Suppressor macrophage treated with lipopolysaccharide for 1 hour (primary cell): Measurements from ENCODE around the gene DZANK1.
"Not testable (repeated sequence)": the region's sequence is repeated elsewhere in the genome, so short reads cannot be mapped to it uniquely, and the experiment has no call there.

Experiments used
- DNase-seq, 3 donors: peaks; one replicate each; pipeline ENCODE4 v3.0.0-alpha.2; 2020 to 2022

DZANK1 gene

DNA sequence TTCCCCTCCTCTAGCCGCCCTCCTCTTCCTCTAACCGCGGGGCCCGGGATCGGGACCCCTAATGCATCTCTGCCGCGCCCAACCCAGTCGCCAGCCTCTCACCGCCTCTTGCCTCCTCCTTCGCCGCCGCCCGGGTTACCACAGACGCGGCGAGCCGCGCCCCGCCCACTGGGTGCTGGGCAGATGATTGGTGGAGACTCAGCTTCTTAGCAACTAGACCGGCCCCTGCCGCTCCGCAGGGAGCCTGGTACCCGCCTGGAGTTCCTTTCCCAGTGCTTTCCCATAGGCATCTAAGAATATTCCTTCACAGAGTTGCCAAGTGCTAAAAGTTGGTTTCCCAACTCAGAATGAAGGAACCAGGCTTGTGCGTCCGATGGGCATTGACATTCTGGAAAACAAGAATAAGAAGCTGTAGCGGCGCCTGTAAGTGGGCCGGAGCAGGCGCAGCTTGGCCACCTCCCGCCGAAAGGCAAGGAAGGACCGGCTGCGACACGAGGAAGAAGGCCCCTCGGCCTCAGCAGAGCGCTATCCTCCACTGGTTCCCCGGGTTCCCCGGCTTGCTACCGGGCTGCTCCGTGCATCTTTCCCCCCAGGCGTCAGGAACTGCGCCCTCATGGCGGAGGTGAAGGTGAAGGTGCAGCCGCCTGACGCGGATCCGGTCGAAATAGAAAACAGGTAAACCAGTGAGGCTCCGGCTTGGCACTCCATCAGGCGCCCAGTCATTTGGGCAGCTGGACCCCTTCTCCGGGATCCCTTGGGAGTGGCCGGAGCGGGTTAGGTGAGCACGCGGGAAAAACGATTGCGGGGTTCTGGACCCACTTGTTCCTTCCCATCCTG, at the start of gene DZANK1, which contains the start of gene POLR3F:
DZANK1 (minus strand) TSS at position 137 of the 837 bp plus-strand sequence. CDS start 1,672 bp downstream, outside the sequence.
POLR3F (plus strand) TSS at position 497 of the 837 bp plus-strand sequence; CDS start at position 614, 117 bp downstream.
- DNase-seq: peak; percentile 97 to 98 (median 97)

DNA sequence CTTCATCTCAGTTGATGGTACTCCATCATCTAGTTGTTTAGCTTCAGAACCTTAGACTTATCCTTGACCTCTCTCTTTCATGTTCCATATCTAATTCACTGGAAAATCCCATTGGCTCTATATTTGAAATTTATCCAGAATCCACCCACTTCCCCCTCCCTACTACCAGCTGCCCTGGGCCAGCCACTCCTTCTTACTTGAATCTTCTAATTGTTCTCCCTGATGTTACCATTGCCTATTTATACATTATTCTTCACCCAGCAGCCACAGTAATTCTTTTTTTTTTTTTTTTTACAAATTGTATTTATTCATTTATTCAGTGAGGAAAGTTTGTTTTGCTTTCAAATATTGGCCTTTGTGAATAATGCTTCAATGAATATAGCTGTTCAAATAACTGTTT, 49.1 kb upstream of the DZANK1 start:
- no peak for DNase-seq

DNA sequence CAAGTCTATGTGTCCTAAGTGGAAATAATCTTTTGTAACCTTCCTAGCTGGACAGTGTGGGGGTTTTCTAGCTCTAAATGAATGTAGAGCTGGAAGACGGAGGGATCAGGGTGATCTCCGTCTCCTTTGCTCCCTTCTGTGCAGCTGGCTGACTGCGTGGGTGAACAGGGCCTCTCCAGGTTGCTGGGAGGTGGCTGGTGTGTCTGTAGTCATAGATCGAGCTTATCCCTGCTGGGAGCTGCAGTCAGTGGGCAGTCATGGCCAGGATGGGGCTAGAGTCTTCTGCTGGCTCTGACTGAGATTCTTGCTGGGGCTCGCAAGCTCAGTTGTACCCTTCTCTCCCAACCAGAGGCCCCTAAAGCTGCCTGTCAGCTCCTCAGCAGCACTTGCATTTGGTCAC, 47.3 kb upstream of the DZANK1 start:
- no peak for DNase-seq

DNA sequence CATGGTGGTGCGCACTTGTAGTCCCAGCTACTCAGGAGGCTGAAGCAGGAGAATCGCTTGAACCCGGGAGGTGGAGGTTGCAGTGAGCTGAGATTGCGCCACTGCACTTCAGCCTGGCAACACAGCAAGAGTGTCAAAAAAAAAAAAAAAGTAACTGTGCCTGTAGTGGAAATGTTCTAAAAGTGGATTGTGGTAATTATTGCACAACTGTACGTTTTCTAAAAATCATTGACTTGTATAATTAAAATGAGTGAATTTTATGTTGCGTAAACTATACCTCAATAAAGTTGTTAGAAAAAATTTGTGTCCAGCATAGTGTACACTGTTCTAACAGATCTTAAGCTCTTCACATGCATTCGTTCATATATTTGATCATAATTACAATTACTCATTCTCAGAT, 46.4 kb upstream of the DZANK1 start:
- no peak for DNase-seq

DNA sequence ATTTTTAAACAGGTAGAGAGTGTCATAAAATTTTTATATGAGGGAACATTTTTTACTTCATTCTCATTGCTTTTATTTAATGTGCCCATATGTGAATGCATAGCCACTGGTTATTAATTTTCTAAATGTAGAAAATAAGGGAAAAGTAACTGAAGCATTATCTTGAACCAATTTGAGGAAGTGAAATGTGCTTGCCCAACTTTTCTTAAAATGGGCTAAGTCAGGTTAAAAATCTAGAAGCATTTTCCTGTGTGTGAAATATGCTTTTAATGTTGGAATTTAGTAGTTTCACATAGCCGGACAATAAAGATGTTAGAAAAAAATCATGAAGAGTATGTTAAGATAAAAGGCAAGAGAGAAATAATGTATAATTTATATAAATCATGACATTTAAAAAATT, 44.7 kb upstream of the DZANK1 start:
- DNase-seq: peak; percentile 20 to 61 (median 48)

DNA sequence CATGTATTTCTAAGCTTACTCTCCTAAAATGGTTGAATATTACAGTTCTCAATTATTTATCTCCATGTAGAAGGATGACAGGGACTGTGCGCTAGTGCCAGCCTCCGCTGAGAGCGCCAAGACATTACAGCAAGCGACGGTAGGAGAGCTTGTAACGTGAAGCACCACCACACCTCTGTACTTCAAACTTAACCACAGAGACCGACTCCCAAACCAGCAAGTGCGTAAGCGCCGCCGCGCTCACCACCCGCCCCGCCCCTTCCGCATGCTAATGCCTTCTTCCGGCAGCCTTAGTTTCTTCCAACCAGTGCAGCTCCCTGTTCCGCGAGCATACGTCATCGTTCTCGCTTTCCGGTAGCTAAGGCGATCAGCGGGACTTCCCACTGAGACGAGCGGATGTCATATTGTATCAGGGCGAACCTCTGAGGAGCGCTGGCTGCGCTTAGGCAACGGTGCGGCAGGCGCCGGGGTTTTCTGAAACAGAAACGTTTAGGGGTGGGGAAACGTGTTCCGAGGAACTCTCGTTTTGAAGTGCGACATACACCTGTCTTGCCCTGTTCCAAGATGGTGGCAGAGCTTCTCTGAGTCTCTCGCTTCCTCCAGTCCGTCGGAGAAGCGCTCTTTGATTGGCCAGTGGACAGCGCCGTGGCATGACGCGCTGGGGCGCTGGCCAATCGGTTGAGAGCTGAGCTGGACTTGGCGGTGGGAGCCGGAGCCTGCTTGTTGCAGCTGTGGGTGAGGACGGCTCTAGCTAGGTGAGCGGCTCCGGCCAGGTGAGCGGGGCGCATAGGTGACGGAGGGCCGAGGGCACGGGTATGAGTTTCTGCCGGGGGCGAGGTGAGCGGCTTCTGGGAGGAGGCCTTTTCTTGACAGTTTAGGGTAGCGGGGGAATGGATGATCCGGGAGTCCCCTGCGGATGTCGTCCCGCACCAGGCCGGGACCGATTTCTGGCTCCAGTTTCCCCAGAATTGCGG, 40.7 kb upstream of the DZANK1 start, which contains the start of gene SEC23B:
SEC23B (plus strand) TSS at position 723 of the 974 bp plus-strand sequence. CDS start 2,896 bp downstream, outside the sequence.
- DNase-seq: peak; percentile 97

DNA sequence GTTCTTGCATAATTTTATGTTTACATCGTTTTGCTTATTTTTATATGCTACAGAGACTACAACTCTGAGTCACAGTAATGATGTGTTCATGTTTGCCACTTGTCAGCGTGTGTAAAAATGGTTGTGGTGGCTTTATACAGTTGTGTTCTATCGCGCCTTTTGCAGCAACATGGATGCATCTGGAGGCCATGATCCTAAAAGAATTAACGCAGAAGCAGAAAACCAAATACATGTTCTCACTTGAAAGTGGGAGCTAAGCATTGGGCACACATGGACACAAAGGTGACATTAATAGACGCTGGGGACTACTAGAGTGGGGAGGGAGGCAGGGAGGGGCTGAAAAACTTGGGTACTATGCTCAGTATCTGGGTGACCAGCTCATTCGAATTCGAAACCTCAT, 39.9 kb upstream of the DZANK1 start:
- DNase-seq: no peak

DNA sequence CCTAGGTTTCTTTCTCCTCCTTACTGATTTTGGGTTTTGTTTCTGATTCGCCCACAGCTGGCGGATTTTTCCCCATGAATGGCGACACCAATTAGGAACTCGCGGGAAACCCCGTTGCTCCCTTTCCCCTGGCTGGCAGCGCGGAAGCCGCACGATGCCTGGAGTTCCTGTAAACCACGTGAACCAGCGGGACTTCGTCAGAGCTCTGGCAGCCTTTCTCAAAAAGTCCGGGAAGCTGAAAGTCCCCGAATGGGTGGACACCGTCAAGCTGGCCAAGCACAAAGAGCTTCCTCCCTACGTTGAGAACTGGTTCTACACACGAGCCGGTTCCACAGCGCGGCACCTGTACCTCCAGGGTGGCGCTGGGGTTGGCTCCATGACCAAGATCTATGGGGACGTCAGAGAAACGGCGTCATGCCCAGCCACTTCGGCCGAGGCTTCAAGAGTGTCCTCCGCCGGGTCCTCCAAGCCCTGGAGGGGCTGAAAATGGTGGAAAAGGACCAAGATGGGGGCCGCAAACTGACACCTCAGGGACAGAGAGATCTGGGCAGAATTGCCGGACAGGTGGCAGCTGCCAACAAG, 37.7 kb upstream of the DZANK1 start:
- DNase-seq: peak; percentile 63 to 85 (median 82)

DNA sequence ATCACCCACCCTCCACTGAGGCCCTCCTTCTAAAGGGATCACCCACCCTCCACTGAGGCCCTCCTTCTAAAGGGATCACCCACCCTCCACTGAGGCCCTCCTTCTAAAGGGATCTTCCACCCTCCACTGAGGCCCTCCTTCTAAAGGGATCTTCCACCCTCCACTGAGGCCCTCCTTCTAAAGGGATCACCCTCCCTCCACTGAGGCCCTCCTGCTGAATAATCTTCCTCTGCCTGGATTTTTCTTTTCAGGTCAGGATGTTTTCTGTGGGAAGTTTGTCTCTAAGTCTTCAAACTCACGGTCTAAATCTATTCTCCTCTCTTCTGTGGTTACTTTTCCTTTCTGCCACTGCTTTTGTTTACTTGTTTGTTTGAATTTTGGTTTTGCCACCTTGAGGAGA, 34.8 kb upstream of the DZANK1 start:
- DNase-seq: not testable (repeated sequence)

DNA sequence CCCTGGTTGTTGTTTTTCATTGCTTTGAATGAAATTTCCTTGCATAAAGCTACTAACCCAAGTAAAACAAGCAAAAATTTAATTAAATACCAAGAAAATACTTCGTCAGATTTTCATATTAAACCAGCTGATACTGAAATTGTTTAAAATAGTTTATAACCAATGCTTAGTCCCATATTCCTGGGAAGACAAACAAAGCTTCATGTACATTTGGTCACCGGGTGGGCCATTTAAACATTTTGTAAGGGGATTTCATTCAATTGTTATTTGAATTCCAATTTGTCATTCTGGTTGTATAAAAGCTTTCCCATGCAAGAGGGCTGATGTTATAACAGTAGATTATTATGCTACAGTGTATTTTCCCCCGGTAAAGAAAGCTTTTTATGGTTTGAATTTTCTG, 30.8 kb upstream of the DZANK1 start:
- DNase-seq: no peak

DNA sequence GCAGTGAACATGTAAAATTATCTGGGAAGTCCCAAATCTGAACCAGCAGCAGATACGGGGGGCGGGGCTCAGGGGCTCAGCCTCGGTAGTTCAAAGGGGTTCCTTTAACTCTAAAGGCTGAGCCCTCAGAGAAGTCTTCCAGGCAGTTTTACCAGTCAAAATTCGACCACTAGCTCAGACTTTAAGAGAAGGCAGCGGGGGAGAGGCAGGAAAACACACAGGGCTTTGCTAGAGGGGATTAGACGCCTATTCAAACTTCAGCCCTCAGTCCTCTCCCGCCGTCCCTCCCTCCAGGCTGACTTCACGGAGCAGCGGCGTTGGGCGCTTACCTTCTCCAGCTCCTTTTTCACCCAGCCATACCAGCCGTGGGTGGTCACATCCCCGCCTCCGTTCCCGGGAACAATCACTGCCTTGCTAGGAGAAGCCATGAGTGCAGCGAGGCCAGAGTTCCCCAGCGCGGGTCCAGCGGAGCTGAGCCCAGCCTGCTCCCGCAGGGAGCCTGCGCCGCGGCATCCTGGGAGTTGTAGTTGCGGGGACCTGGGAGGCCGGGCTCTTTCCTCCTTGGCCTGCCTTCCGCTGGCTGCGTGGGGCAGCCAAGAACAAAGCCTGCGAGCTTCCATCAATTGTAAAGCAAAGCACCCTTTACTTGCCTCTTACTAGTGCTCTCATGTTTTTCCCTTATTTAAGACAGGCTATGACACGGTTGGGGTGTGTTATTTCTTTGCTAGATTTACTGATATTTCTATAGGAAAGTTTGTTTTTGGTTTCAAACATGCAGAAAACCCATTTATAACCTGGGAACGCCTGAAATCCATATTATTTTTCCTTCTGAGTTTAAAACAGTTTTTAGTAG, 30.1 kb upstream of the DZANK1 start, which contains the start of gene RBBP9:
RBBP9 (minus strand) TSS at position 486 of the 853 bp plus-strand sequence; CDS start at position 428, 58 bp downstream.
- DNase-seq: peak; percentile 84 to 93 (median 90)

DNA sequence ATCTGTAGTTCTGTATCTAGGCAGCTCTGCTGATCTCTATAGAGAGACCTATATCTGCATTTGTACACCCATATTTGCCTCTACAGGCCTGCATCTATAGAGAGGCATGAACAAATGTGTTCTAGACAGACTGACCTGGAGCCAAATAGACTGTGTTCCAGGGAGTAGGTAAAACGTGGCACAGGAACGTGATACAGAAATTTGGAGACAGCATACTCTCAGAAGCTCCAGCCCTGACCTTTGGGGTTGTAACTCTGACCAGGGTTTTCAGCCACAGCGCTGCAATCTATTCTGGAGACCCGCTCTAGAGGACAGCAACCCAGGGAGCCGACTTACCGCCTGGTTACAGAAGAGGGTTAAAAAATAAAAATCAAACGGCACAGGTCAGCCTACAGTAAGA, 29.2 kb upstream of the DZANK1 start:
- no peak for DNase-seq

DNA sequence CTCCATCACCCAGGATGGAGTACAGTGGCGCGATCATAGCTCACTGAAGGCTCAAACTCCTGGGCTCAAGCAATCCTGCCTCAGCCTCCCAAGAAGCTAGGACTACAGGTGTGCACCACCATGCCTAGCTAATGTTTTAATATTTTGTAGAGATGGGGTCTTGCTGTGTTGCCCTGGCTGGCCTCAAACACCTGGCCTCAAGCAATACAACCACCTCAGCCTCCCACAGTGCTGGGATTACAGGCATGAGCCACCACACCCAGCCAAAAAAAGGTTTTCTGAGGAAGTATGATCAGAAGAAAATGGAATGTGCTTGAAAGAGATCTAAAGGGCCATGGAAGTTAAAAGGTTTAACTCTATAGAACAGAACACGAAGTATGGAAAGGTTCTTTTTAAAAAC, 21.5 kb upstream of the DZANK1 start:
- no peak for DNase-seq

DNA sequence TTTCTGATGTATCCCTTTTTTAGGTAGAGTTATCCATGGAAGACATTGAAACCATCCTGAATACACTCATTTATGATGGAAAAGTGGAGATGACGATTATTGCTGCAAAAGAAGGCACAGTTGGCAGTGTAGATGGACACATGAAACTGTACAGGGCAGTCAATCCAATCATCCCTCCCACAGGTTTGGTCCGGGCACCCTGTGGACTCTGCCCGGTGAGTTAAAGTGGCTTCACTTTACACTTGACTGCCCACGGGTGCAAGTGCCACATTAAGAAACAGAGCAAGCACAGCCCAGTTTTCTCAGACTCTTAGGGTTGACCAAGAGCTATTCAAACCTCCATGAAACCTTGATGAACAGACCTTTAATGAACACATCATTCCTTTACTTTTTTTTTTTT, 14.8 kb upstream of the DZANK1 start:
- DNase-seq: no peak

DNA sequence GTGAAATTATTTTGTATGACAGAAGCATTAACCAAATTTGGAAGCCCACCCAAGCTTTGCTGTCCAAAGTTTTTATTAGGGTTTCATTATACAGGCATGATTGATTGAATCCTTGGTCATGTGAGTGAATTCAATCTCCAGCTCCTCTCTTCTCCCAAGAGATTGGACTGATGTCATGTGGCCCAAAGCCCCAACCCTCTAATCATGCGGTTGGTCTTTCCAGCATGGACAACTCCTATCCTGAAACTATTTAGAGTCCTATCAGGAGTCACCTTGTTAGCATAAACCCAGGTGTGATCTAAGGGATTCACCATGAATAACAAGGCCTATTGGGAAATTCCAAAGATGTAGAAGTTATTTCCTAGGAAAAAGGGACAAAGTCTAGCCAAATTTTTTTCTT, 11.0 kb upstream of the DZANK1 start:
- no peak for DNase-seq

DNA sequence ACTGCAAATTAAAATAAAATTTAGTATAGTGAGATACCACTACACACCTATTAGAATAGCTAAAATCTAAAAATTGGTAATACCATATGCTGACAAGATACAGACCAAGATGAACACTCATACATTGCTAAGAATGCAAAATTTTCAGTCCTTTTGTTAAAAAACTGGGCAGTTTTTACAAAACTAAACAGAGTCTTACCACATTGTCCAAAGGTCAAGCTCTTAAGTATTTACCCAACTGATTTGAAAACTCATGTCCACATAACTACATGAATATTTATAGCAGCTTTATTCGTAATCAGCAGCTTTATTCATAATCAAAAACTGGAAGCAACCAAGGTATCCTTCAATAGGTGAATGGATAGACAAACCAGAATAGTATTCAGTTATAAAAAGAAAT, 10.4 kb upstream of the DZANK1 start:
- DNase-seq: no peak

DNA sequence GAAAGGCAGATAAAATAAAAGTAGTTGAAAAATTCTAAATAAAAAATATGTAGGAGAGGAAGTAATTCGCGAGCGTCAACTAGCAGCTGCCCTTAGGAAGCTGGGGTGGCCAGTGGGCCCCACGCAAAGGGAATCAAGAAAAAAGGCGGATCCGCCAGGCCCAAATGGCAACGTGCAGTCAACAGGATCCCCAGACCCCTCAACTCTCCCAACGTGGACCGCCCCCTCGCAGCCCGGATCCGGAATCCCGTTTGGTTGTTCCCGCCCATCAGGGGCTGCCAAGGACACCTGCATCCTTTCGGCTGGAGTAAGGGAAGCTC, 296 bp downstream of the DZANK1 start:
- DNase-seq: no peak

DNA sequence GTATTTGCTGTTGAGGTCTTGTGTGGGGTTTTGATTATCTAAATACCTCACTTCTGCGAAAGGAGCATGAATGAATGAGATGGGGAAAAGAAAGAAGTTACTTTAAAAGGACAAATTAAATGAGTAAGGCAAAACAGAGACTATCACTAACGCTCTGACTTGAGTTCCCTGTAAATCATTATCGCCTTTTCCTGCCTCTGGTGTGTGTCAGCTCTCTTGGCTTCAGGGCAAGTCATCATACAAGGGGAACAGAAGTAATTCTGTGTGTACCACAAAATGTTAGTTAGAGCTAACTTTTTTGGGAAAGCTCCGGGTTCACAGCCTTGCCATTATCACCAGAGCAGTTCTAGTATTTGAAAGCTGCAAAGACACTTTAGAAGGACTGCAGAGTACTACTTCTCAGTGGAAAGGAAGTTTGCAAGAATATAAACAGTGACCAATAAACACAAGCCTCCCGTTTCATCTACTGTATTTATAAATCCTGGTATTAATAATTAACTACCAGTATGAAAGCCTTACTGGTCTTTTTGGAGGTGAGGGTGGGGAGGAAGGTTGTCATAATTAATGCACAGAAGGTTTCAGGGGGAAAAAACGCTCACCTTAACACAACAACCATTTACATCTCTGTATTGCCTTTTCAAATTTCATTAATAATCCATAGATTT, 1.2 kb downstream of the DZANK1 start:
- DNase-seq: no peak

DNA sequence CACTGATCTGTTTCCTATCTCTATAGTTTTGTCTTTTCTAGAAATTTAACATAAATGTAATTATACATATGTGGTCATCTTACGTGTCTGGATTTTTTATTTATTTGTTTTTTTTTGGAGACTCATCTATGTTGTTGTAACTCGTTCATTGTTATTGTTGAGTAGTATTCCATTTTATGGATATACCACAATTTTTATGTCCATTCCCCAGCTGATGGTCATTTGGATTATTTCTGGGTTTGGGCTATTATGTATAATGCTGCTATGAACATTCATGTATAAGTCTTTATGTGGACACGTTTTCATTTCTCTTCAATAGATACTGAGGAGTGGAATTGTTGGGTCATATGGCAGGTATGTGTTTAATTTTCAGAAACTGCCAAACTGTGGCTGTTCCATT, 10.2 kb downstream of the DZANK1 start:
- no peak for DNase-seq

DNA sequence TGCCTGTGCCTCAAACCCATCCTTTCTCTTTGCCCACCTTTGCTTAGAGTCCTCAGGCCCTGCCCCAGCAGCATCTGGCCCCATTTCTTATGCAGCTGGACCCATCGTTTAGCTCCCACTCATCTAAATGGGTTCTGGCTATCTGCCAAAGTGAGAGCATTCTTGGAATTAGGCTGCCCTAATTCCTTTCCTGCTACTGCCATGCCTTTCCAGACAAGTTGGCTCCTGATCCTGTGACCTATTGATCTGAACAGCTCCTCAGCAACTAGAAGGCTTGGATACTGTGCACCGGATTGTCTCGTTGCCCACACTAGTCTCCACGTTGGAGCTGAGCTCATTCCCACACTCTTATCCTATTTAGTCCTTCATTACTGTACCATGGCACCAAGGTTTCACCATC, 22.9 kb downstream of the DZANK1 start:
- DNase-seq: no peak

DNA sequence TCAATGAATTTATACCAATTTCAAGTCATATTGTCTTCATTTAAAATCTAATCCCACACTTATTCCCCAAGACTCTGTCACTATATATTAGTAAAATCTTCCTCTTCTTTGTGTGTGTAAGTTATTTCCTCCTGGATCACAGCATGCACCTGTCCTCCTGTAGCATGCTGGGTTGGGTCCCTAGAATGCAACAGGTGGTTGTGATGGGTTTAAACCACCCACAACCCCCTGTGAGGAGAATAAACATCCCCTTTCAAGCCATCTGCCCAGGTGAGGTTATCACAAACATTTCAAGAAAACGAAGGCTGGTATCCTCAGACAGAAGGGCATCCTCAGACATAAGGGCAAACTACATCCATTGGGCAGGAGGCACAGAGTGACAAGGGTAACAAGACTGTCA, 26.4 kb downstream of the DZANK1 start:
- DNase-seq: no peak
